Measurements from ENCODE around the gene SF3A2. TPM values are rescaled to one million over a fixed set of nuclear protein-coding genes. Genes with fewer than 3 reads are reported as not detected.

The SF3A2 gene
- total RNA-seq, 1 experiment from 2014 or later: 41.6 TPM

DNA sequence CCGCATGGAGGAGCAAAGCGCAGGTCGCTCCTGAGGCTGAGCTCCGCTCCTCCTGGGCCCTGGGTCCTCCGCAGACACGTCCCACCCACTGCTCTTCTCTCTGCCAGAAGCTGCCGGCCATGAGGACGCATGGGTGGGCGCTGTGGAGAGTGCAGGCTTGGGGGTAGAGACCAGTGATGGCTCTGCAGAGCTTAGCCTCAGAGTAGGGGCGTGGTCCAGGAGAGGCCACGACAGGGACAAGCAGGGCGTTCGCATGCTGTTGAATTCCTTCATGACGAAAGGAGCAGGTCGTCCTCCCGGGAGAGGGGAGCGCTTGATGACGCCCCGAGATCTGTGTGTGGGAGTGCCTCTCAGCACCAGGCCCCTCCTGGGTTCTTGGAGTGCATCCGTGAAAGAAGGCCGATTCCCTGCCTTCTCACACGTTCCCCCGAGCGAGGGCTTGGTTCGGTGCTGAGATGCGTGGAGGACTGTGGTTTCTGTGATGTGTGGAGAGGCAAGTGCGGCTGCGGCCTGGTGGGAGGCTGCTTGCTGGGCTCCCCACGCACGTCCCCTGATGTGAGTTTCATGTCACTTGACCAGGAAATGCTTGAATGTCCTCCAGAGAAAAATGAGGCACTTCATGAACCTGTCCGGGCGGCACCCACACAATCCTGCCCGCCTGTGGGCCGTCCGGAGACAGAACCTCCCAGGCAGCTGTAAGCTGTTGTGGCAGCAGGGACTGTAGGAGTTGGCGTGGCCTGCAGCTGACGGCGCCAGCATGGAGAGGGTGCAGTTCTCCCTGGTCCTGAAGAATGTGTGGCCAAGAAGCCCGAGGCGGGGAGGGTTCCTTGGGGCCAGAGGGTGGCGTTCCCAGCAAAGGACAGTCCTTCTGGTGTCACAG lies 4.5 kb downstream of the SF3A2 start:
- DNase-seq (ENCODE audit: low read depth): no peak

GRCh38 chr19:2242092-2242537 lies 5.5 kb downstream of the SF3A2 start:
- no peak for DNase-seq (ENCODE audit: low read depth)

DNA sequence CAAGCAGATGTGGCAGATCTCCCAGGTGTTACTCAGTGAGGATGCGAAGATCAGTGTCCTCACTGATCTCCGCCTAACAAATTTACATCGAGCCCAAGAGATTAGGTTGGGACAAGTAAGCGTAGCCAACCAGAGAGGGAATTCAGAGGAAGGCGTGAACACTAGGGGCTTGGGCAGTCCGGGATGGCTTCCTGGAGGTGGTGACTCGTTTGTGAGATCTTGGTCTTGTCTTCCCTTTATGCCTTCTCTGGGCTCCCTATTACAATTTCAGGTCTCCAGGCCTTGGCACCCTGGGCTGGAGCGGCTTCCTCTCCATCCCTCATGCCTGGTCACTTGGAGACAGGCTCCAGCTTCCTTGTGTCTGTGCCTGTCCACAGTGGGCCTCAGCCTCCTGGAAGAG lies 6.2 kb downstream of the SF3A2 start:
- DNase-seq (ENCODE audit: low read depth): no peak

GRCh38 chr19:2243274-2244124 lies 6.9 kb downstream of the SF3A2 start:
- DNase-seq (ENCODE audit: low read depth): no peak

DNA sequence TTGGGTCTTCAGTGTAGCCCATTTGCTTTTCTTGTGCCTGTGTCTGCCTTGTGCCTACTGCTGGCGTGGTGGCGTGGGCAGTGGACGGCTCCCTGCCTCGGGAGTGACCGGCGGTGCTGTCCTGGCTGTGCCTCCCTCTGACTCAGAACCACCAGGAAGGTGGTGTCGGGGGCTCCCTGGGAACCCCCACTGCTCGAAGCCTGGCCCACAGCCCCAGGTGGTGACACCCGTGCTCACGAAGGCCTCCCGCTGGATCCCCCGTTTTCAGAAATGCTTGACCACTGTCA lies 7.4 kb downstream of the SF3A2 start:
- no peak for DNase-seq (ENCODE audit: low read depth)

DNA sequence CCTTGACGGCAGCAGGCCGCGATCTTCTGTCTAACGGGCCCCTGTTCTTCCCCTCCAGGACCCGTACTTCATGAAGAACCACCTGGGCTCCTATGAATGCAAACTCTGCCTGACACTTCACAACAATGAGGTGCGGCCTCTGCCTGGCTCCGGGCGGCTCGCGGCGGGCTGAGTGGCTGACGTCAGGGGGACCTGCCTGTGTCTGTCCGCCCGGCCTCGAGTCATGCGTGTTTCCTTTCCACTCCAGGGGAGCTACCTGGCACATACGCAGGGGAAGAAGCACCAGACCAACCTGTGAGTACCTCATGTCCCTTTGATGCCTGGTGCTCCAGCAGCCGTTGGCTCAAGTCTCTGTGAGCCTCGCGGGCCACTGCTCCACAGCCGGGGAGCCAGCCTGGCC lies 7.9 kb downstream of the SF3A2 start:
- DNase-seq (ENCODE audit: low read depth): no peak

GRCh38 chr19:2245273-2245672 lies 8.6 kb downstream of the SF3A2 start:
- DNase-seq (ENCODE audit: low read depth): no peak

DNA sequence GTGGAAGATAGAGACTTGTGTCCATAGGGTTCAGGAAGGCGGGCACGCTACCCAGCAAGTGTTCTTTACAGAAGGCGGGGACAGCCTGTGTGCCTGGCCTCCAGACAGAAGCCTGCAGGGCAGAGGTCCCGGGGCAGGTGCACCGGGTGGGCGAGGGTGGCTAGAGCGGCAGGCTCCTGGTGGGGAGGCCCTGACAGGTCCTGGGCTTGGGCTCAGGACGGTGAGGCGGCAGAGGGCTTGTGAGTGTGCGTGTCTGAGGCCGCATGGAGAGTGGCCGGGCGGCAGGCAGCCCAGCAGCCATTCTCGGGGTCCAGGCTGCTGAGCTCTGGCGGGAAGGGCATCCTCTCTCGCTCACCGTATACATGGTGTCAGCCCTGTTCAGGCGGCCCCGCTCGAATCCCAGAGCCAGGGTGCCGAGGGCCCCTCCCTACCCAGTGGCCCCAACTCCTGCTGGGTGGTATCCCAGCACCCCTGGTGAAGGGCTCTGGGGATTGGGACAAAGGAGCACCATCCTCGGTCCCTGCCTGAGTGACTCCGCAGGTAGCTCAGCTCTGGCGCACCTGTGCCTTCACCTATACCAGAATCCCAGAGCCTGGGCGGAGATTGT lies 9.5 kb downstream of the SF3A2 start:
- DNase-seq (ENCODE audit: low read depth): no peak

DNA sequence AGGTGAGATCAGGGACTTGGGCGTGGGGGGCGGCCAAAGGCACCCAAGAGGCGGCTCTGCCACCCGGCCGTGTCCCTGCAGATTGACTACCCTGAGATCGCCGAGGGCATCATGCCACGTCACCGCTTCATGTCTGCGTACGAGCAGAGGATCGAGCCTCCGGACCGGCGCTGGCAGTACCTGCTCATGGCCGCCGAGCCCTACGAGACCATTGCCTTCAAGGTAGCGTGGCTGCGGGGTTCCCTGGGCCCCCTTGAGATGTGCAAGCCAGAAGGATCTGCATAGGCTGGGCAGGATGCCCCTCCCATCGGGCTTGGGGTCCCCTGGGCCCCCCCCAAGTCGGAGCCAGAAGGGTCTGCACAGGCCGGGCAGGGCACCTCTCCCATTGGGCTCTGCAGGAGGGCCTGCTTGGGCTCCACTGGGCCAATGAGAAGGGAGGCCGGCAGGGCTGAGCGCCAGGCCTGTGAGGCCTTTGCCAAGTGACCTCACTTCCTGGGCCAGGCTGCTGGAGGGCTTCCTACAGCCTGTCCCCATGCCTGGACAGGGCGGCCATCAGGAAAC lies 10.3 kb downstream of the SF3A2 start:
- DNase-seq (ENCODE audit: low read depth): peak; percentile 50

DNA sequence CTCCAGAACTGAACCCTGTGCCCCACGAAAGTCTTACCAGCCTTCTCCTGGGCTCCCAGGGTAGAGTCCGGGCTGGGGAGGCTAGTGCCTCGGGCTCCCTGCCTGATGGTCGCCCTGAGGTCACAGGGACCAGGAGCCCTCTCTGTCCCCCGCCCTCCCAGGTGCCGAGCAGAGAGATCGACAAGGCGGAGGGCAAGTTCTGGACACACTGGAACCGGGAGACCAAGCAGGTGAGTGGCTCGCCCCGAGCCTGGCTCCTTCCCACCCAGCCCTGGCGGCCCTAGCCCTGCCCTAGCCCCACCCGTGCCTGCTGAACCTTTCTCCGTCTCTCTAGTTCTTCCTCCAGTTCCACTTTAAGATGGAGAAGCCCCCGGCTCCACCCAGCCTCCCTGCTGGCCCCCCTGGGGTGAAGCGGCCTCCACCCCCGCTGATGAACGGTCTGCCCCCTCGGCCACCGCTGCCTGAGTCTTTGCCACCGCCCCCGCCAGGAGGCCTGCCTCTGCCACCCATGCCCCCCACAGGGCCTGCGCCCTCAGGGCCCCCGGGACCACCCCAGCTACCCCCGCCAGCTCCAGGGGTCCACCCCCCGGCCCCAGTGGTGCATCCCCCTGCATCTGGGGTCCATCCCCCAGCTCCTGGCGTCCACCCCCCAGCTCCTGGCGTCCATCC lies 10.9 kb downstream of the SF3A2 start:
- no peak for DNase-seq (ENCODE audit: low read depth)

DNA sequence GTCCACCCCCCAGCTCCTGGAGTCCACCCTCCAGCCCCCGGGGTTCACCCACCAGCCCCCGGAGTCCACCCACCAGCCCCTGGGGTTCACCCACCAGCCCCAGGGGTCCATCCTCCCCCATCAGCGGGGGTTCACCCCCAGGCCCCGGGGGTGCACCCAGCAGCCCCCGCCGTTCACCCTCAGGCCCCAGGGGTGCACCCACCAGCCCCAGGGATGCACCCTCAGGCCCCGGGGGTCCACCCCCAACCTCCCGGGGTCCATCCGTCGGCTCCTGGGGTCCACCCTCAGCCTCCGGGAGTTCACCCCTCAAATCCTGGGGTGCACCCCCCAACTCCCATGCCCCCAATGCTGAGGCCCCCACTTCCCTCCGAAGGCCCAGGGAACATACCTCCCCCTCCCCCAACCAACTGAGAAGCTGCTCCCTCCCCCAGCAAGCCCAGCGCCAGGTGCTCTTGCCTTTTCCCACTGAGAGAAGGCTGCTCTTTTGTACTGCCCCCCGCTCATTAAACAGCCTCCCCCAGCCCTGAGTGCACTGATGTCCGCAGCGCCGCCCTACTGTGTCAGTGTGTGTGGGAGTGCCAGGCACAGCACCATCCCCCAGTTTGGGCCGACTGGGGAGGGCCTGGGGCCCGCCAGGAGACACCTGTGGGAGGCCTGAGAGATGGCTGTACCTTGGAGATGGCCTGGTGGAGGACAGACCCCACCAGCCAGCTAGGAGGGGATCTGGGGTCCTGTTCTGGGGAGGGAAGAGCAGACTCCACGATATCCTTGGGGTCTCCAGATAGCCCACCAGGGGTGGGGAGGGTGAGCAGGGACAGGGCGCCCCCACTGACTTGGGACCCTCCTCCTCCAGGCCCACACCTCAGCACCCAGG lies 11.7 kb downstream of the SF3A2 start:
- no peak for DNase-seq (ENCODE audit: low read depth)

GRCh38 chr19:2249010-2249866 lies 12.6 kb downstream of the SF3A2 start, which contains the start of gene AMH:
TSS of gene AMH (plus strand) at chr19:2249323. CDS start at chr19:2249333, 10 bp downstream.
- no peak for DNase-seq (ENCODE audit: low read depth)

- DNase-seq (ENCODE audit: low read depth): no peak
Observed at GRCh38 chr19:2249880-2250765, 13.5 kb downstream of the SF3A2 start.

DNA sequence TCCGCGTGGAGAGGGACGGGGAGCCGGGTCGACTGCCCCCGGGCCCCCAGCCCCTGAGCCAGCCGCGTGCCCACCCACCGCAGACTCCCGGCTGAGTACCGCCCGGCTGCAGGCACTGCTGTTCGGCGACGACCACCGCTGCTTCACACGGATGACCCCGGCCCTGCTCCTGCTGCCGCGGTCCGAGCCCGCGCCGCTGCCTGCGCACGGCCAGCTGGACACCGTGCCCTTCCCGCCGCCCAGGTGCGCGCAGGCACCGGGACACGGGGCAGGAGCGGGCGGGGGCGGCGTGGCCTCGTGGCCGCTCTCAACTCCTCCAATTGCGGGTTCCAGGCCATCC lies 14.1 kb downstream of the SF3A2 start:
- no peak for DNase-seq (ENCODE audit: low read depth)

DNA sequence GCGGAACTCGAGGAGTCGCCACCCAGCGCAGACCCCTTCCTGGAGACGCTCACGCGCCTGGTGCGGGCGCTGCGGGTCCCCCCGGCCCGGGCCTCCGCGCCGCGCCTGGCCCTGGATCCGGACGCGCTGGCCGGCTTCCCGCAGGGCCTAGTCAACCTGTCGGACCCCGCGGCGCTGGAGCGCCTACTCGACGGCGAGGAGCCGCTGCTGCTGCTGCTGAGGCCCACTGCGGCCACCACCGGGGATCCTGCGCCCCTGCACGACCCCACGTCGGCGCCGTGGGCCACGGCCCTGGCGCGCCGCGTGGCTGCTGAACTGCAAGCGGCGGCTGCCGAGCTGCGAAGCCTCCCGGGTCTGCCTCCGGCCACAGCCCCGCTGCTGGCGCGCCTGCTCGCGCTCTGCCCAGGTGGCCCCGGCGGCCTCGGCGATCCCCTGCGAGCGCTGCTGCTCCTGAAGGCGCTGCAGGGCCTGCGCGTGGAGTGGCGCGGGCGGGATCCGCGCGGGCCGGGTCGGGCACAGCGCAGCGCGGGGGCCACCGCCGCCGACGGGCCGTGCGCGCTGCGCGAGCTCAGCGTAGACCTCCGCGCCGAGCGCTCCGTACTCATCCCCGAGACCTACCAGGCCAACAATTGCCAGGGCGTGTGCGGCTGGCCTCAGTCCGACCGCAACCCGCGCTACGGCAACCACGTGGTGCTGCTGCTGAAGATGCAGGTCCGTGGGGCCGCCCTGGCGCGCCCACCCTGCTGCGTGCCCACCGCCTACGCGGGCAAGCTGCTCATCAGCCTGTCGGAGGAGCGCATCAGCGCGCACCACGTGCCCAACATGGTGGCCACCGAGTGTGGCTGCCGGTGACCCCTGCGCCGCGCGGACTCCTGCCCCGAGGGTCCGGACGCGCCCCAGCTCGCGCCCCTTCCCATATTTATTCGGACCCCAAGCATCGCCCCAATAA lies 14.8 kb downstream of the SF3A2 start:
- DNase-seq (ENCODE audit: low read depth): no peak

GRCh38 chr19:2252055-2252796 lies 15.6 kb downstream of the SF3A2 start:
- DNase-seq (ENCODE audit: low read depth): no peak

- no peak for DNase-seq (ENCODE audit: low read depth)
Observed at GRCh38 chr19:2252797-2253105, 16.1 kb downstream of the SF3A2 start.
